Raji (cell line): ENCODE measurements around the gene JADE1.

ENCODE experiments used
- POLR2A ChIP-seq: IDR thresholded peaks from 2 replicates; pipeline ENCODE4 v1.6.1; 2011; ENCODE audit warnings: low read depth, low read length, control low read depth; ENCODE audit not compliant: insufficient read depth

JADE1 gene

GRCh38 chr4:128809477-128810330, at the start of gene JADE1:
Gene JADE1 (plus strand): TSS chr4:128809700. CDS start chr4:128831759, 22,059 bp downstream.
- TF ChIP-seq POLR2A, result peak; percentile 66

DNA sequence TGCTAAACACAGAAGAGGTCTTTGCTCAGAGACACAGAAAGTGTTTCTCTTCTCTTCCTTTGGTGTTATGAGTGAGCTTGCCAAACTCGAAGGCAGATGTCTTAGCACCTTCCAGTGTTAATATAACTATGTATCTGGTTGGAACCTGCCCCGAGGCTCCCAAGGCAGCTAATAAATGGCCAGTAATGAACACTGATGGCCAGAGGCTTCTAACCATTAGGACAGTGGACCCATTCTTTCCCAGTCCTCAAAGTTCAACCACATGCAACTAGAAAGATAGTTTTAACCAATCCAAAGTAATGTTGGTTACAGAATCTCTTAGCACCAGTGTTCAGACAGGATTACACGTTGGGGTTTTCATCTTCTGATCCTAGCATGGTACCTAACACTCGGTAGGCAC, 42.7 kb upstream of the JADE1 start:
- TF ChIP-seq POLR2A, result no peak

GRCh38 chr4:128768373-128768996, 41.0 kb upstream of the JADE1 start:
- TF ChIP-seq POLR2A, result no peak

DNA sequence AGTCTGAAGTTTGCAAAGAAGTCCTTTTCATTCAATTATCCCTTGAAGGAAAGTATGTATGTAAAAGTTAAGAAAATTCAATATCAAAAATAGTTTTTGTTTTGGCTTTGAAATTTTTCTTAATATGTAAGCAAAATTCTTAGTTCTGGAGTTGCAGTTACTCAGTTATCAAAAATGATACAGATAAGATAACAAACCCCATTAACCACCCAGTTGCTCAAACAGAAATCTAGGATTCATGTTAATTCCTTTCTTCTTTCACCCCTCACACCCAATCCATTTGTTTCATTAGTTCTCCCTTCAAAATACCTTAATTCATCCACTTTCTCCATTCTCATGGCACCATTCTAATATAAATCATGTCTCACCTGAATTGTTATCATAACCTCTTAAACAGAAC, 40.5 kb upstream of the JADE1 start:
- TF ChIP-seq POLR2A, result no peak

DNA sequence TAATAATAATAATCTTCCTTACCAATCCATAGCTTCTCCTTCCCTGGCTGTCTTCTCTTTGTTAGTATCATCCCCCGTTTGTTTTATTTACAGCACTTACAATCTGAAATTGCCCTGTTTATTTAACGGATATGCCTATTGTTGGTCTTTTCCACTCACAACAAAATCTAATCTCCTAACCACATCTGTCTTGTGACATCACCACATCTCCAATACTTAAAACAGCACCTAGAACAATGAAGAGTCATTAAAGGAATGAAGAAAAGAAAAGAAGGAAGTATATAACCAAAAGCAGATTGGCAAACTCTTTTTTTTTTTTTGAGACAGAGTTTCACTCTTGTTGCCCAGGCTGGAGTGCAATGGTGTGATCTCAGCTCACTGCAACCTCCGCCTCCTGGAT, 38.7 kb upstream of the JADE1 start:
- TF ChIP-seq POLR2A, result no peak

DNA sequence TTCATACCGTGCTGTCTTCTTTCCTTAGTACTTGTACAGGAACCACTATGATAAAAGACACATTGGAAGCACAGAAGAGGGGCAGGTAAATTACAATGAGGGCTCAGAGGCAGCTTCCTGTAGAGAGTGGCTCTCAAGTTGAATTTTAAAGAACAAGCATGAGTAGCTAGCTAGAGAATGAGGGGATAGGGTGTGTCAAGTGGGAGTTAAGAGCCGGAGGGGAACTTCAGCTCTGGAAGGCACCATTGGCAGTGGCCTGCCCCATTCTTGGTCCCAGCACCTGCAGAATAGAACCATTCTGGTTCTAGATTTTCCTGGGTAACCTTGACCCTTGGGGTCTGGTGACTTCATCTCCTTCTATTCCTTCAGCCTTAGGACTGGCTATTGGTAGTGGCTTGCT, 34.0 kb upstream of the JADE1 start:
- no peak for TF ChIP-seq POLR2A

- TF ChIP-seq POLR2A, result no peak
Measured at GRCh38 chr4:128775916-128776315, 33.6 kb upstream of the JADE1 start.

- no peak for TF ChIP-seq POLR2A
Measured at GRCh38 chr4:128776794-128777216, 32.7 kb upstream of the JADE1 start.

- TF ChIP-seq POLR2A, result no peak
Measured at GRCh38 chr4:128780688-128781087, 28.8 kb upstream of the JADE1 start.

DNA sequence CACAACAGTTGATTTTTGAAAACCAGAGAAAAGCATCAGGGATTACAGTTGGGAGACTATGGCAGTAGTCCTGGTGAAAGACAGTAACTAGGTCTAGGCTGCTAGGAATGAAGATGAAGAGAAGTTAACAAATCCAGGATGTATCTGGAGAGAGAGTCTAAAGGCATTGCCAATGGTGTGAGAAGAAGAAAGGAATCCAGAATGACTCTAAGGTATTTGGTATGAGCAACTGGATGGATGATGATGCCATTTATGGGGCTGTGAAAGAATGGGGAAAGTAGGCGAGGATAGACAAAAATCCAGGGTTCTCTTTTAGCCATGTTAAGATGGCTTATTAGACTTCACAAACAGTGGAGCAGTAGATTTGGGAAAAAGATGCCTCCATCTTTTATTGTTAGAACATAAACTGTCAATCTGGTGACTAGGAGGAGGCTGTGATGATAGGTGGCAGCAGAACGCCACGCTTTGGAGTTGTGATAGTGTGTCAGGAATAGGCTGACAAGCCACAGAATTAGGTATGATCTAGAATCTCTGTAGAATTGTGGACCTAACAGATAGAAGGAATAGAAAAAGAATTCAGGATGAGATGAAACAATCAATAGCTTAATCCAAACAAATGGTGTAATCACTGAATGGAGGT, 27.3 kb upstream of the JADE1 start:
- TF ChIP-seq POLR2A, result no peak

DNA sequence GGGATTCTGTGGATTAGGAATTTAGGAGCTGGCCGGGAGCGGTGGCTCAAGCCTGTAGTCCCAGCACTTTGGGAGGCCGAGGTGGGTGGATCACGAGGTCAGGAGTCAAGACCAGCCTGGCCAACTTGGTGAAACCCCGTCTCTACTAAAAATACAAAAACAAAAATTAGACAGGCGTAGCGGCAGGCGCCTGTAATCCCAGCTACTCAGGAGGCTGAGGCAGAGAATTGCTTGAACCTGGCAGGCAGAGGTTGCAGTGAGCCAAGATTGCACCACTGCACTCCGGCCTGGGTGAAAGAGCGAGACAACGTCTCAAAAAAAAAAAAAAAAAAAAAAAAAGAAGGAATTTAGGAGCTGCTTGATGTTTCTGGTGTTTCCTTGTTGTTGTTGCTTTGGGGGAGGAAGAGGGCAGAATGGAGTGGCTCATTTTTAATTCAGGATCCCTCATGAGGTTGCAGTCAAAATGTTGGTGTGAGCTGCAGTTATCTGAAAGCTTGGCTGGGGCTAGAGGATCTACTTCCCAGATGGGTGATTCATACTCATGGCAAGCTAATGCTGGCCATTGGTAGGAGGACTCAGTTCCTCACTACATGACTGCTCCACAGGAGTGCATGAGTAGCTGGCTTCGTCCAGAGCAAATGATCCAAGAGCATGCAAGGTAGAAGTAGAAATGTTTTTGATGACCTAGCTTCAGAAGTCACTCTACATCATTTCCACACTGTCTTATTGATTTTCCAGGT, 26.5 kb upstream of the JADE1 start:
- no peak for TF ChIP-seq POLR2A

GRCh38 chr4:128787509-128788311, 21.8 kb upstream of the JADE1 start:
- TF ChIP-seq POLR2A, result no peak

DNA sequence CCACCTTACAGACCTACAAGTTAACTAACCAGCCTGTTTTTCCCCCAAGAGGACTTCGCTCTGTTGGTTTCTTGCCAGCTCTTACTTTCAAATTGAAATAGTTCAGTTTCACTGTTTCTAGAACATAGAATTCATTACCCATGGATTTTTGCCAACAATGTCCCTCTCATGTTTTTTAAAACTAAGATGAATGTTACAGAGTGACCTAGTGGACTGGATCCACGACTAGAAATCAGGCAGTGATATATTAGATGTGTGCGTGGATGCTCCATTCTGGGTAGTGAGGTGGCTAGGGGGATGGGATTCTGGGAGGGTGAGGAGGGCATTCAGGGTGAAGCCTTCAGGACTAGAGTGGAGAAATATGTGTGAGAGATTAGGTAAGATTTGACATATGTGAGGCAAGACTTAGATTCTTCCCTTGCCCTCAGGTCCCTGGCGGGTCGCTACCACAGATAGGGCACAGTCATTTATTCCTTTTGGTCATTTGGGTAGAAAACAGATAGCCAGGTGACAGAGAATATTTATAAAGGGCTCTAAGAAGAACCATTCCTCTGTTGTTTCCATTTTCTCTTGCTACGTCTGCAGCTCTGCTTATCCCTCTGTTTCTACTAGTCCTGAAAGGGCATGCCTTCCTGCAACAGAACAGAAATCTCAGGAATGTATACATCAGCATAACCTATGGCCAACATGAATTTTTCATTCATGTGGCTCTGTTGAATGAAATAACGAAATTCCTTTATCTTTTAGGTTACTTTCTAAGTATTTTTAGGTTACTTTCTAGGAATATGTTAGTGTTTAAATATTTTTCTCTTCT, 15.4 kb upstream of the JADE1 start:
- no peak for TF ChIP-seq POLR2A

DNA sequence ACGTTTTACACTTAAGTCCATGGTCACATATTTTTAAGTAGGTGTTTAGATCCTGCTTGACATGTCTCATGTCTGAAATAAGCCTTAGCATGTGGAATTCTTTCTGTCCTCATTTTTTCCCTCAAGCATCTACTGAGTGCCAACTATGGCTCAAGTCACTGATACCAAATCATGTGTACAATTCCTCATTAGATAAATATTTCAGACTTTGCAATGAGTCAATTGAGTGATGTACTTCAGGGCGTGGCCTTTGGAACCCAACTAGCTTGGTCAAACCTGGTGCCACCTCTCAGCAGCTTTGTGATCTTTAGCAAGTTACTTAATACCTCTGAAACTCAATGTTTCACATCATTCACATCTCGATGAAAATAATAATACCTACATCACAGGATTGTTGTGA, 12.6 kb upstream of the JADE1 start:
- no peak for TF ChIP-seq POLR2A
